Spleen (tissue), 11 donors: ENCODE data around the gene SUN1. TPM values are rescaled to one million over a fixed set of nuclear protein-coding genes. Genes with fewer than 3 reads are reported as not detected.

Experiments used
- DNase-seq: peaks from one replicate; pipeline ENCODE4 v3.0.0-alpha.2; 2020
- H3K27ac ChIP-seq, 8 donors: fragments of 200-600 bp; sonication (generic) in 7 of 8; 1 replicate in 4 of 8; 2 replicates in 4 of 8; pipeline versions ENCODE4 v1.5.0 to v1.8.0; 2016 to 2021; ENCODE audit warnings: inconsistent platforms in 4 of 8, mild to moderate bottlenecking in 4 of 8, moderate library complexity in 1 of 8
- H3K27me3 ChIP-seq, 7 donors: fragments of 200-600 bp; sonication (generic) in 6 of 7; replicated peaks in 1 of 7; 1 replicate in 4 of 7; 2 replicates in 3 of 7; pipeline versions ENCODE4 v1.5.0 to v1.8.0; 2016 to 2021; ENCODE audit warnings: inconsistent platforms in 3 of 7, mild to moderate bottlenecking in 1 of 7
- H3K36me3 ChIP-seq, 6 donors: fragments of 200-600 bp; sonication (generic) in 5 of 6; 1 replicate in 4 of 6; 2 replicates in 2 of 6; pipeline versions ENCODE4 v1.5.0 to v1.8.0; 2016 to 2021; ENCODE audit warnings: inconsistent platforms in 2 of 6
- H3K4me1 ChIP-seq, 6 donors: fragments of 200-600 bp; sonication (generic) in 5 of 6; 1 replicate in 3 of 6; 2 replicates in 3 of 6; pipeline versions ENCODE4 v1.5.0 to v1.8.0; 2016 to 2021; ENCODE audit warnings: inconsistent platforms in 3 of 6
- H3K4me3 ChIP-seq, 8 donors: fragments of 200-600 bp; sonication (generic) in 7 of 8; 1 replicate in 4 of 8; 2 replicates in 4 of 8; pipeline versions ENCODE4 v1.5.0 to v1.8.0; 2016 to 2021; ENCODE audit warnings: inconsistent platforms in 4 of 8, mild to moderate bottlenecking in 4 of 8, moderate library complexity in 2 of 8
- H3K9me3 ChIP-seq, 8 donors: fragments of 200-600 bp; sonication (generic) in 7 of 8; 1 replicate in 4 of 8; 2 replicates in 4 of 8; pipeline versions ENCODE4 v1.5.0 to v1.8.0; 2016 to 2021; ENCODE audit warnings: inconsistent platforms in 4 of 8
- CTCF ChIP-seq, 11 experiments: fragments of 200-600 bp in 7 of 11; fragments of 450-650 bp in 4 of 11; sonication (generic) in 4 of 11; IDR thresholded peaks in 8 of 11; conservative IDR thresholded peaks in 3 of 11; 1 replicate in 7 of 11; 2 replicates in 4 of 11; pipeline versions ENCODE4 v1.4.0 to v1.8.0; 2016 to 2021; ENCODE audit warnings: antibody characterized with exemption in 11 of 11, inconsistent platforms in 4 of 11, mild to moderate bottlenecking in 1 of 11
- POLR2A ChIP-seq, 3 donors: fragments of 450-650 bp; IDR thresholded peaks; one replicate each; pipeline ENCODE4 v1.5.1; 2017; ENCODE audit warnings: antibody characterized with exemption in 3 of 3, mild to moderate bottlenecking in 1 of 3
- POLR2AphosphoS5 ChIP-seq, 3 donors: sonication (generic); formaldehyde crosslinking; IDR thresholded peaks; one replicate each; pipeline ENCODE4 v1.5.1; 2017; ENCODE audit warnings: antibody characterized with exemption in 3 of 3
- WGBS, 5 donors: extraction: QIAGEN DNeasy Blood & Tissue Kit in 3 of 5; methylation state at CpG; one replicate each; pipeline versions ENCODE4 v1.1.5 to v1.1.7; 2013 to 2018; 5-methylcytosine and 5-hydroxymethylcytosine counted together
- intact Hi-C: fragments of 100-400 bp; cut with DNase I; formaldehyde crosslinking; loops from one replicate; pipeline ENCODE4 v1.15.0; 2023; ENCODE audit warnings: low total_unique reads
- polyA plus RNA-seq, 3 donors: library from polyadenylated mRNA; stranded (reverse); fragments of 200-250 nt; gene quantifications; one replicate each; pipeline ENCODE4 v1.2.1, GENCODE V29; 2013
- total RNA-seq, 7 donors: library from RNA; depleted of rRNA in 3 of 7; stranded (reverse); fragments of >200 nt in 3 of 7; fragmentation: NEBNext Ultra II Directional in 4 of 7; extraction: Animal tissue kit (Norgen Biotek cat#: 25700) in 4 of 7; gene quantifications; one replicate each; pipeline versions ENCODE4 v1.1.0 to v1.2.1, GENCODE V29; 2016 to 2021
- donor health status: healthy with polysubstance abuse.
- donor health status: DM: no; HTN: no; CAD: no; lungs with moderate emphysema.
- donor health status: DM: no; HTN: no; CAD: no.
- donor health status: Bipolar disorder and iron deficiency.
- donor health status: healthy.
- donor health status: DM: no; HTN: no; CAD: no.
- donor health status: DM: yes; HTN: yes; CAD: no.

The SUN1 gene
- total and polyA plus RNA-seq, 10 donors, result 33.2 to 181 (median 135) TPM

- Histone ChIP-seq H3K4me1 (peaks cover 18 to 69% (median 52%) of the 10 kb centered on the region in 6 donors), H3K4me3 (no peak overlapping the region), H3K27ac (peak overlapping the region; percentile 35 to 80 (median 68)), H3K27me3 (no peaks in the 10 kb centered on the region), H3K9me3 (no peaks in the 10 kb centered on the region), H3K36me3 (peaks cover 0 to 45% (median 24%) of the 10 kb centered on the region in 6 donors)
- DNase-seq, result no peak
- 85 to 92% (median 88%) methylated on average over 9 of the region's 9 CpGs for WGBS, 5 donors
- no peak for TF ChIP-seq CTCF (IDR thresholded peaks at IDR 0.05 in 8 of 11, conservative IDR thresholded peaks at IDR 0.05 in 3 of 11)
- no peak for TF ChIP-seq POLR2A (IDR thresholded peaks at IDR 0.05)
- no peak for TF ChIP-seq POLR2AphosphoS5 (IDR thresholded peaks at IDR 0.05)
- intact Hi-C loops, result loop anchor here (5.0 kb wide), 1 partner anchor 87 kb away; no protein-coding TSS in a partner anchor
Observed at GRCh38 chr7:874031-874749, 41.9 kb downstream of the SUN1 start.

DNA sequence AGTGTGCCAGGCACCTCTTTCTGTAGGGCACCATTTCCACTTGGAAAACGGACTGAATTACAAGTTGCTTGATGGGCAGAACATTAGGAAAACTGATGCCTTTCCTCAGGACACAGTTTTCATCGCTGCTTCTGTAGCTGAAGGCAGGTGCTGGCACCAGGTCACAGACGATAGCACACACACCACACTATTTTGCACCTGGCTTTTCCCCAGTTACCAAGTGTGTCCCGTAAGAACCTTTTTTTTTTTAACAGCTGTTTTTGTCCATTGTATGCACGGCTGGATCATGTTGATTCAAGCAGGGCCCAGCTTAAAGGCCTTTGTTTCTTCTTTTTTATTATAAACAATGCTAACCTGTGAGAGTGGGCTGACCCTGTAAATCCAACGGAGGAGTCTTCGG is 42.8 kb downstream of the SUN1 start:
- DNase-seq, result no peak
- intact Hi-C loops, result no loop called here
- Histone ChIP-seq H3K4me3 (no peak overlapping the region), H3K9me3 (no peaks in the 10 kb centered on the region), H3K4me1 (peaks cover 21 to 70% (median 58%) of the 10 kb centered on the region in 6 donors), H3K36me3 (peaks cover 0 to 42% (median 17%) of the 10 kb centered on the region in 6 donors), H3K27ac (peak overlapping the region in 5 of 8 donors; percentile 82 to 93 (median 91)), H3K27me3 (no peaks in the 10 kb centered on the region)
- 83 to 88% (median 85%) methylated on average over 7 of the region's 7 CpGs for WGBS, 5 donors
- TF ChIP-seq POLR2AphosphoS5 (IDR thresholded peaks at IDR 0.05), result no peak
- TF ChIP-seq CTCF (IDR thresholded peaks at IDR 0.05 in 8 of 11, conservative IDR thresholded peaks at IDR 0.05 in 3 of 11), result no peak
- no peak for TF ChIP-seq POLR2A (IDR thresholded peaks at IDR 0.05)

DNA sequence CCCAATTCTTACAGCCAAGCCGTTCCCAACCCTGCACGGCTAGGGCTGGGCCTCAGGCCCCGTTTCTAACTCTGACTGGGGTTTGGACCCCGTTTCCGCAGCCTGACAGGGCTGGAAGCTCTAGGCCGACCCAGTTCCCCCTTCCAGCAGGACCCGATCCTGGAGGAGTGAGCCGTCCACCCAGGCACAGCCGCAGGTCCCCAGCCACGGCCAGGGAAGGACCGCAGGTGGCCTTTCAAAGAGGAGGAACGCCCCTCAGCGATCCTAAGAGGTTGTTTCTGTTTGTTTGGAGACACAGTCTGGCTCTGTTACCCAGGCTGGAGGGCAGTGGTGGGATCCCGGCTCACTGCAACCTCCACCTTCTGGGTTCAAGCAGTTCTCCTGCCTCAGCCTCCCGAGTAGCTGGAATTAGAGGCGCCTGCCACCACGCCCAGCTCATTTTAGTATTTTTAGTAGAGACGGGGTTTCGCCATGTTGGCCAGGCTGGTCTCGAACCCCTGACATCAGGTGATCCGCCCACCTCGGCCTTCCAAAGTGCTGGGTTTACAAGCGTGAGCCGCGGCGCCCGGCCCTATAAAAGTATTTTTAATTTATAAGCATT is 43.3 kb downstream of the SUN1 start:
- no peaks in the 10 kb centered on the region for H3K9me3 ChIP-seq
- TF ChIP-seq POLR2AphosphoS5 (IDR thresholded peaks at IDR 0.05) (no peak), CTCF (IDR thresholded peaks at IDR 0.05 in 8 of 11, conservative IDR thresholded peaks at IDR 0.05 in 3 of 11) (no peak), POLR2A (IDR thresholded peaks at IDR 0.05) (no peak)
- intact Hi-C loops, result no loop called here
- WGBS, 5 donors, result 77 to 87% (median 82%) methylated on average over 27 of the region's 27 CpGs
- DNase-seq, result peak; percentile 92
- H3K27me3 ChIP-seq, result no peaks in the 10 kb centered on the region
- H3K27ac ChIP-seq, result peak overlapping the region; percentile 74 to 93 (median 88)
- peak overlapping the region in 7 of 8 donors; percentile 22 to 92 (median 78) for H3K4me3 ChIP-seq
- peaks cover 0 to 42% (median 14%) of the 10 kb centered on the region in 6 donors for H3K36me3 ChIP-seq
- H3K4me1 ChIP-seq, result peaks cover 23 to 76% (median 63%) of the 10 kb centered on the region in 6 donors
